ENCODE data around the gene PLCB4.

Gene PLCB4

DNA sequence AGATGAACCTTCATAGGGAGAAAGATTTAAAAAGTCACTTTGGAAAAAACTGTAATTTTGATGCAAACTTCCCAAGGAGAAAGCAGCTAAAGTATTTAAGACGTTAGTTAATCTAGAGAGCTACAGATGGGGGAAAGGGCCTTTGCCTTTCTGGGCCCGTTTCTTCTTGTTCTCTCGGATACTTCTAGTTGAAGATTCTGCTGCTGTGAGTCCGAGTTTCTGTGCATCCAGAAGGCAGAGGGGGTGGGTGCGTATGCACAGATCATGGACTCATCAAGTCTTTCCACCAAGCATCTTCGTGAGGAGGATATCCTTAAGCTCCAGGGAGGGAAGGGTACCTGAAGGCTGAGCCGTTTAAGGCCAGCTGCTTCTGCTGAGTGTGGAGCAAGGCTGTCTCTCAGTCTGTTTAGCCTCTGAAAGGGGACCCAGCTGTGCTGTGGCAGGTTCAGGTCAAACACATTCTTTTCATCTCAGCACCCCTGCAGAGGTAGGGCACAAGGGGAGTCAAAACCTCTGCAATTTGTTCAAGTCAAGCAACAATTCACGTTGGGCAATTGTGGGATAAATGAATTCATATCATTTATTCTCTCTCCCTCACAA is 449.8 kb downstream of the PLCB4 start:
- Histone ChIP-seq H3K27ac (no peak overlapping the region), H3K4me3 (no peak overlapping the region)

DNA sequence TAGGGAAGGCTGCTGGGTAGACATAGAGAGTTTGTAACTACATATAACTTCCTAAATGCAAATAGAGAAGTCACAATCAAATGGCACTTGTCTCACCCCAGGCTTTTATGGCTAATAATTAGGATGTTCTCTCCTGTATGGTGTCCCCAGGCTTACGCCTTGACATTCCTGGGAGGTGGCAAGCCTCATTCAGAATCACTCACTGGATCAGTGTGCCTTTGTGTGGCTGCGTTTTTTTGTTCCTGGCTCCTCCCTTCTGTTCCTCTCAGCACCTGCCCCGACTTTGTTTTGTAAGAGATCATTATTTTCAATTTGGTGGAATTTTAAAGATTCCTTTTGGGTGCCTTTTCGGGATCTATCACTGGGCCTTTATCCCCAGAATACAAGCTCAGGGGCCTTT is 451.2 kb downstream of the PLCB4 start:
- Histone ChIP-seq H3K27ac (no peak overlapping the region), H3K4me3 (no peak overlapping the region)

DNA sequence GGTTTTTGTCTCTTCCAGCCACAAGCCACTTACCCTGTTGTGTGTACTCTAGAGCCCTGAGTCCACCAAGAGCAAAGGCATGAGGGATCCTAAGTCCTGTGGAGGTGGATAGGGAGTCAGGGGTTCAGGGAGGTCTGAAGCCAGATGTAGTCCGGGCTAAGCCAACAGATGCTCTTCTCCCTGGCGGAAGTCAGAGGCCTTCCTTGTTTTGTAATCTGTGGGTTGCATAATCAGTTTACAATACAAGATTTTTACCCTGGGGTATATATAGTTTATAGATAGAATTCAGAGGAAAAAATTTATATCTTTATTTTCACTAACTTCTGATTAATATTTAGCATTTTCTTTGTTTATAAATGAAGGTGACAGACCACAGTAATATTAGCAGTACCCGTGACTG is 454.7 kb downstream of the PLCB4 start:
- no peak overlapping the region for H3K4me3 ChIP-seq
- H3K27ac ChIP-seq = no peak overlapping the region
